HCT116 (cell line): ENCODE data around the gene SDF4. TPM values are rescaled to one million over a fixed set of nuclear protein-coding genes. Genes with fewer than 3 reads are reported as not detected.

Experiments
- ATAC-seq: fragments of 200-7000 bp; cut with Tn5 transposase; 2 replicates; pipeline ENCODE4 v1.9.1; 2020; ENCODE audit warnings: mild to moderate bottlenecking, moderate library complexity
- BruUV-seq: library from RNA; stranded (reverse); fragments of 400-500 nt; replicated peaks from 2 replicates; lab custom pipeline; 2021; lab: Mats Ljungman, UMichigan
- CTCF ChIA-PET: fragments of 300-600 bp; sonication (Branson Sonifier 250); formaldehyde crosslinking; loops from one replicate; lab custom pipeline; 2021; ENCODE audit warnings: antibody characterized with exemption; lab: Charles Lee
- POLR2A ChIA-PET: fragments of 300-600, 350-600 bp; sonication (Branson Sonifier 250); formaldehyde crosslinking; loops from one replicate; lab custom pipeline; 2021; ENCODE audit warnings: antibody characterized with exemption; lab: Charles Lee
- RAD21 ChIA-PET, 2 experiments: fragments of 300-600 bp; sonication (Branson Sonifier 250); formaldehyde crosslinking; loops; one replicate each; lab custom pipeline; 2023; ENCODE audit warnings: low total read pairs in 2 of 2; ENCODE audit not compliant: uncharacterized antibody in 2 of 2, unreplicated experiment in 2 of 2, low non-redundant PET in 1 of 2; lab: Charles Lee
- DNase-seq: peaks from one replicate; pipeline ENCODE4 v3.0.0-alpha.2; 2010; ENCODE audit warnings: low read depth, low spot score
- H2AFZ ChIP-seq: fragments of 200-600 bp; shearing (Covaris generic), sonication (generic); 2 replicates; pipeline ENCODE4 v1.6.1; 2017; ENCODE audit warnings: low read depth, mixed run types, mixed read lengths, antibody characterized with exemption, low read length; ENCODE audit not compliant: poor library complexity, severe bottlenecking
- H3K27ac ChIP-seq: 2 replicates; pipeline ENCODE4 v1.5.1; 2012; ENCODE audit warnings: low read depth, low read length
- H3K27me3 ChIP-seq: fragments of 200-600 bp; sonication (generic); 2 replicates; pipeline ENCODE4 v1.6.1; 2016; ENCODE audit warnings: mixed run types, low read length, mixed read lengths; ENCODE audit not compliant: insufficient read depth
- H3K36me3 ChIP-seq, 2 experiments: fragments of 200-500 bp in 1 of 2; fragments of 200-600 bp in 1 of 2; sonication (Bioruptor generic) in 1 of 2; sonication (generic) in 1 of 2; 2 replicates each; pipeline versions ENCODE4 v1.5.1 to v1.6.1; 2014 to 2016; ENCODE audit warnings: low read length in 2 of 2, inconsistent platforms in 1 of 2, mixed read lengths in 1 of 2, mixed run types in 1 of 2; ENCODE audit not compliant: insufficient read depth in 2 of 2, control insufficient read depth in 1 of 2
- H3K4me1 ChIP-seq, 2 experiments: fragments of 200-600 bp in 1 of 2; sonication (generic) in 1 of 2; 2 replicates each; pipeline versions ENCODE4 v1.5.1 to v1.6.1; 2012 to 2017; ENCODE audit warnings: low read length in 2 of 2, inconsistent platforms in 1 of 2, mild to moderate bottlenecking in 1 of 2, mixed read lengths in 1 of 2, mixed run types in 1 of 2, moderate library complexity in 1 of 2; ENCODE audit not compliant: insufficient read depth in 2 of 2, control insufficient read depth in 1 of 2
- H3K4me2 ChIP-seq: fragments of 200-600 bp; sonication (generic); 2 replicates; pipeline ENCODE4 v1.6.1; 2017; ENCODE audit warnings: mixed run types, low read length, mixed read lengths
- H3K4me3 ChIP-seq, 2 experiments: fragments of 200-600 bp in 1 of 2; sonication (generic) in 1 of 2; replicated peaks in 1 of 2; 2 replicates each; pipeline ENCODE4 v1.5.1; 2011 to 2016; ENCODE audit warnings: low read length in 2 of 2, control low read depth in 1 of 2, low read depth in 1 of 2, mild to moderate bottlenecking in 1 of 2, mixed read lengths in 1 of 2, mixed run types in 1 of 2
- H3K79me2 ChIP-seq: fragments of 200-600 bp; sonication (generic); 2 replicates; pipeline ENCODE4 v1.6.1; 2017; ENCODE audit warnings: mild to moderate bottlenecking, mixed run types, low read length, moderate library complexity, mixed read lengths; ENCODE audit not compliant: insufficient read depth
- H3K9ac ChIP-seq: fragments of 200-600 bp; sonication (generic); 2 replicates; pipeline ENCODE4 v1.6.1; 2016; ENCODE audit warnings: low read length, mixed read lengths
- H3K9me2 ChIP-seq: fragments of 200-600 bp; sonication (generic), shearing (Covaris generic); 2 replicates; pipeline ENCODE4 v1.6.1; 2017; ENCODE audit warnings: mixed run types, mild to moderate bottlenecking, moderate library complexity; ENCODE audit not compliant: insufficient read depth
- H3K9me3 ChIP-seq, 2 experiments: fragments of 200-500 bp in 1 of 2; fragments of 200-600 bp in 1 of 2; sonication (Bioruptor generic) in 1 of 2; sonication (generic) in 1 of 2; 2 replicates each; pipeline ENCODE4 v1.6.1; 2014 to 2017; ENCODE audit warnings: low read length in 2 of 2, mixed read lengths in 2 of 2, inconsistent platforms in 1 of 2, low read depth in 1 of 2, mild to moderate bottlenecking in 1 of 2, mixed run types in 1 of 2, moderate library complexity in 1 of 2; ENCODE audit not compliant: control insufficient read depth in 1 of 2, insufficient read depth in 1 of 2
- H4K20me1 ChIP-seq: fragments of 200-600 bp; sonication (generic), shearing (Covaris generic); 2 replicates; pipeline ENCODE4 v1.6.1; 2017; ENCODE audit warnings: mixed run types, mild to moderate bottlenecking, moderate library complexity; ENCODE audit not compliant: insufficient read depth
- ATF3 ChIP-seq: IDR thresholded peaks from 2 replicates; pipeline ENCODE4 v1.6.1; 2012
- CBX3 ChIP-seq: IDR thresholded peaks from 2 replicates; pipeline ENCODE4 v1.6.1; 2012; ENCODE audit warnings: low read depth
- CTCF ChIP-seq, 3 experiments: fragments of 200-600 bp in 1 of 3; sonication (generic) in 1 of 3; IDR thresholded peaks in 2 of 3; conservative IDR thresholded peaks in 1 of 3; 2 replicates each; pipeline ENCODE4 v1.5.1; 2012 to 2017; ENCODE audit warnings: low read depth in 2 of 3, low read length in 2 of 3, antibody characterized with exemption in 1 of 3, borderline replicate concordance in 1 of 3, control low read depth in 1 of 3, mild to moderate bottlenecking in 1 of 3, mixed read lengths in 1 of 3, mixed run types in 1 of 3, moderate library complexity in 1 of 3; ENCODE audit not compliant: insufficient read depth in 1 of 3
- ELF1 ChIP-seq: IDR thresholded peaks from 2 replicates; pipeline ENCODE4 v1.6.1; 2012; ENCODE audit warnings: low read depth, borderline replicate concordance
- EZH2 ChIP-seq: fragments of 200-600 bp; sonication (generic); IDR thresholded peaks from 2 replicates; pipeline ENCODE4 v1.6.1; 2017; ENCODE audit warnings: antibody characterized with exemption, mixed run types
- JUND ChIP-seq: IDR thresholded peaks from 2 replicates; pipeline ENCODE4 v1.6.1; 2012
- MAX ChIP-seq: IDR thresholded peaks from 2 replicates; pipeline ENCODE4 v1.6.1; 2012
- POLR2A ChIP-seq: IDR thresholded peaks from 2 replicates; pipeline ENCODE4 v1.7.0; 2011; ENCODE audit warnings: borderline replicate concordance; ENCODE audit not compliant: insufficient read depth, insufficient read length; ENCODE audit errors: extremely low read depth
- POLR2AphosphoS5 ChIP-seq: IDR thresholded peaks from 2 replicates; pipeline ENCODE4 v1.6.1; 2011; ENCODE audit warnings: mild to moderate bottlenecking, low read depth, low read length, moderate library complexity
- SIN3A ChIP-seq: IDR thresholded peaks from 2 replicates; pipeline ENCODE4 v1.6.1; 2012; ENCODE audit warnings: low read depth
- SP1 ChIP-seq: IDR thresholded peaks from 2 replicates; pipeline ENCODE4 v1.6.1; 2012; ENCODE audit warnings: low read depth
- SRF ChIP-seq: IDR thresholded peaks from 2 replicates; pipeline ENCODE4 v1.6.1; 2012; ENCODE audit warnings: low read depth
- ZFX ChIP-seq: fragments of 450-650 bp; IDR thresholded peaks from 2 replicates; pipeline ENCODE4 v1.6.1; 2017
- ZNF274 ChIP-seq: fragments of 200-500 bp; sonication (Bioruptor generic); IDR thresholded peaks from 2 replicates; pipeline ENCODE4 v1.6.1; 2014; ENCODE audit warnings: mild to moderate bottlenecking, low read depth, low read length, inconsistent platforms
- intact Hi-C: fragments of 100-400 bp; cut with micrococcal nuclease; formaldehyde crosslinking; loops from 2 replicates; pipeline ENCODE4 v1.10.0; 2022
- total RNA-seq: library from RNA; stranded (reverse); gene quantifications from one replicate; pipeline ENCODE4 v1.2.1, GENCODE V29; 2021; ENCODE audit not compliant: unreplicated experiment

SDF4 gene
- total RNA-seq, 1 experiment from 2014 or later = 133 TPM

- ChIA-PET RAD21 (no interaction called here), POLR2A (no interaction called here), CTCF (no interaction called here)
- Histone ChIP-seq H3K36me3 (peaks cover 32 to 51% of the 10 kb centered on the region in 2 experiments; a peak in 3 of 4 replicates), H3K9ac (no peak overlapping the region), H3K27ac (no peak overlapping the region), H3K9me3 (no peaks in the 10 kb centered on the region), H3K27me3 (no peaks in the 10 kb centered on the region), H3K4me3 (no peak overlapping the region), H3K9me2 (no peaks in the 10 kb centered on the region), H4K20me1 (no peaks in the 10 kb centered on the region), H2AFZ (no peak overlapping the region), H3K79me2 (peaks cover 16% of the 10 kb centered on the region; the same call in 1 of the 2 replicates), H3K4me2 (no peak overlapping the region), H3K4me1 (no peaks in the 10 kb centered on the region)
- ATAC-seq (no peak), DNase-seq (no peak)
- intact Hi-C loops = no loop called here
- BruUV-seq = no TSS peak
- TF ChIP-seq SP1 (no peak), ZNF274 (no peak), CTCF (IDR thresholded peaks at IDR 0.05 in 2 of 3, conservative IDR thresholded peaks at IDR 0.05 in 1 of 3; ENCODE audit: borderline replicate concordance in 1 of 3, insufficient read depth in 1 of 3, low read depth in 2 of 3, low read length in 2 of 3) (no peak), SRF (no peak), MAX (no peak), JUND (no peak), CBX3 (no peak), ATF3 (no peak), ELF1 (no peak), SIN3A (no peak), POLR2AphosphoS5 (no peak), POLR2A (no peak), EZH2 (no peak), ZFX (no peak)
Measured at GRCh38 chr1:1259540-1259939, 27.7 kb upstream of the SDF4 start.
